GM12872 (cell line): ENCODE results near the gene SPTB.

Source experiments
- CTCF ChIP-seq: IDR thresholded peaks from 3 replicates; pipeline ENCODE4 v1.5.1; 2011; ENCODE audit warnings: low read depth, mild to moderate bottlenecking, low read length, moderate library complexity; ENCODE audit not compliant: insufficient read depth

Gene SPTB

GRCh38 chr14:64763085-64763782 lies 116.5 kb downstream of the SPTB start:
- no peak for TF ChIP-seq CTCF

GRCh38 chr14:64762044-64763034 lies 117.4 kb downstream of the SPTB start:
- TF ChIP-seq CTCF = no peak; the same call in 2 of the 3 replicates

- peak; percentile 14; the same call in 1 of the 3 replicates for TF ChIP-seq CTCF
Observed at GRCh38 chr14:64761441-64762043, 118.2 kb downstream of the SPTB start.

- TF ChIP-seq CTCF = no peak
Observed at GRCh38 chr14:64760916-64761315, 118.8 kb downstream of the SPTB start.

GRCh38 chr14:64760146-64760755 lies 119.5 kb downstream of the SPTB start:
- TF ChIP-seq CTCF = peak; percentile 87

GRCh38 chr14:64759555-64759938 lies 120.2 kb downstream of the SPTB start:
- TF ChIP-seq CTCF = no peak
